ENCODE results near the gene S100A9. TPM values are rescaled to one million over a fixed set of nuclear protein-coding genes. Genes with fewer than 3 reads are reported as not detected.
"Not testable (repeated sequence)": the region's sequence is repeated elsewhere in the genome, so short reads cannot be mapped to it uniquely, and the experiment has no call there.

S100A9 gene
- total RNA-seq, 1 donor from 2014 or later, result 4.2 TPM

DNA sequence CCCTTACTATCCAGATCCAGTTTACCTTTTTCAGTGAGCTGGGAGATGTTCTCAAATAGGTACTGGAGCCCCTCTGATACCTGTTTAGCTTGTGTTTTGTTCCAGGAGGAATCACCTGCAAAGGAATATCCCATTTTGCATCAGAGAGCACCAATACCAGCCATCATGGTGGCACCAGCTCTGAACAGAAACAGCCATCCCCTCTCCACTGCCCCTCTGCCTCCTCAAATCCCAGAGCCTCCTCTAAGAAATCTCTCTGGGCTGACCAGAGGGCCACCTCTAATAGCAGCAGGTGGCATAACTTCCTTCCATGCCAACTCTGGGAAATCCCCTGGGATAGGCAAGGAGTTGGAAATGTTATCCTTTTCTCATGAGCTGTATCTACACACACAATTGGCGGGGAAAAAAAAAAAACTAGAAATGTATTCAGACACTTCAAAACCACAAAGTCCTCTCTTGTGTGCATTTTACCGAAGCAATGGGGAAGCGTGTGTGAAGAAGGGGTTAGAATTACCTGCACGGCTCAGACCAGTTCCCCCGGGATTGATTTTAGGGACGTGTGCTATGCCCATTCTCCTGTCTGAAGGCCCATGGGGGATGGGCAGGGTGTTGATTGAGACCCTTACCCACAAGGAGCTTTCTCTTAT is 11.5 kb upstream of the S100A9 start:
- H3K4me1 Mint-ChIP-seq, result peaks cover 30% of the 10 kb centered on the region
- H3K36me3 Mint-ChIP-seq, result no peaks in the 10 kb centered on the region
- no peak for DNase-seq (ENCODE audit: low spot score in 2 of 2, unreplicated experiment in 2 of 2)
- no peak overlapping the region for H3K4me3 Mint-ChIP-seq
- H3K9me3 Mint-ChIP-seq, result no peaks in the 10 kb centered on the region
- H3K27ac Mint-ChIP-seq, result no peak overlapping the region
- TF ChIP-seq CTCF (IDR thresholded peaks at IDR 0.05; ENCODE audit: unreplicated experiment), result no peak
- peaks cover 56% of the 10 kb centered on the region for H3K27me3 Mint-ChIP-seq (ENCODE audit: low read depth)

- H3K36me3 Mint-ChIP-seq; H3K4me3 Mint-ChIP-seq; DNase-seq (ENCODE audit: low spot score in 2 of 2, unreplicated experiment in 2 of 2); H3K27ac Mint-ChIP-seq; H3K9me3 Mint-ChIP-seq: not testable (repeated sequence)
- H3K27me3 Mint-ChIP-seq (ENCODE audit: low read depth), result peaks cover 59% of the 10 kb centered on the region
- H3K4me1 Mint-ChIP-seq, result peaks cover 29% of the 10 kb centered on the region
Observed at GRCh38 chr1:153347049-153347448, 10.6 kb upstream of the S100A9 start.

GRCh38 chr1:153347856-153348255 is 9.8 kb upstream of the S100A9 start:
- Mint-ChIP-seq H3K36me3 (no peaks in the 10 kb centered on the region), H3K27ac (no peak overlapping the region), H3K4me1 (peaks cover 21% of the 10 kb centered on the region), H3K27me3 (ENCODE audit: low read depth) (peaks cover 59% of the 10 kb centered on the region), H3K9me3 (no peaks in the 10 kb centered on the region), H3K4me3 (no peak overlapping the region)
- DNase-seq (ENCODE audit: low spot score in 2 of 2, unreplicated experiment in 2 of 2), result no peak
- no peak for TF ChIP-seq CTCF (IDR thresholded peaks at IDR 0.05; ENCODE audit: unreplicated experiment)

- H3K4me1 Mint-ChIP-seq, result peaks cover 12% of the 10 kb centered on the region
- peaks cover 59% of the 10 kb centered on the region for H3K27me3 Mint-ChIP-seq (ENCODE audit: low read depth)
- no peak within 1 kb of the TSS for H3K4me3 Mint-ChIP-seq
- H3K27ac Mint-ChIP-seq, result no peak within 1 kb of the TSS
- DNase-seq (ENCODE audit: low spot score in 2 of 2, unreplicated experiment in 2 of 2), result no peak
- TF ChIP-seq CTCF (IDR thresholded peaks at IDR 0.05; ENCODE audit: unreplicated experiment), result no peak
- H3K9me3 Mint-ChIP-seq, result no peaks in the 10 kb centered on the region
- no peaks in the 10 kb centered on the region for H3K36me3 Mint-ChIP-seq
Observed at GRCh38 chr1:153348511-153349362, 8.9 kb upstream of the S100A9 start, which contains the start of gene PGLYRP4. Gene PGLYRP4, minus strand, starts transcription at chr1:153348841. Its CDS starts 909 bp downstream, at chr1:153347932.

DNA sequence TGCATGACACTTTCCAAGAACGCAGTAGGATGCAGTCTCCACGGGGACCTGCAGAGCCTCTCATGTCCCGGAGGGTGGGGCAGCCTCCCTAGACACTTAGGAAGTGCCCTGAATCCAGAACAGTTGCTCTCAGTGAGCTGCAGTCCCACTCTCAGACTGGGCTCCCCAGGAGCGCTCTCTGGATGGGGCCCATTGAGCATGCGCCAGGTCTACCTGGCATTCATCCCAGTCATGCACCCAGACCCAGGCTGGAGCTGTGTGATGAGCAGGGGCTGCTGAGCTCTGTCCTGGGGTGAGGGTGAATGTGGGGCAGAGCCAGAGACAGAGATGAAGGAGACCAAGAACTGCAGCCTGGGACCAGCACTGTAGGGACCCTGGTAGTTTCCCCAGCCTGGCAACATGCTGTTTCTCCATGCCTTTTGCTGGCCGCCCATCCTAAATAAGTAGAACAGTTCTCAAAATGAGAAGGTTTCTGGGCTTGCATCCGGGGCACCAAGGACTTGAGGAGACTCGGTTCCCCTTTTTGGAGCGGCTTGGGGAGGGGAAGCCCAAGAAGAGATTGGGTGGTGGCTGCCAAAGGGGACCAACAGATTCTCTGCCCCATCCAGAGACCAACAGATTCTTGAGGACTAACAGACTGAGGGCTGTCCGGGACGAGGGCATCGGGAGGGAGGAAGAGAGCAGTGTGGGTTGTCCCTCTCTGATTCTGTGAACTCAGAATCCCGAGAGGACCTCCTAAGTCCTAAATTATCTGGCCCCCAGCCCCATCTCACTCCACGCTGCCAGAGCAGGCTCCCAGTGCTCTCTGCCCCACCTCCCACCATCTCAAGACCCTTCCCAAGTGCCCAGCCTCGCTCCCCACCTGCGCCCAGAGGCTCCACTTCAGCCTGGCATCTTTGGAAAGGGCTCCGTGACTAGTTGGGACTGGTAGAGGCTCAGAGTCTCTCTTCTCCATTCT is 8.0 kb upstream of the S100A9 start:
- Mint-ChIP-seq H3K4me3 (no peak overlapping the region), H3K4me1 (peaks cover 3% of the 10 kb centered on the region), H3K9me3 (no peaks in the 10 kb centered on the region), H3K27ac (no peak overlapping the region), H3K36me3 (no peaks in the 10 kb centered on the region), H3K27me3 (ENCODE audit: low read depth) (peaks cover 59% of the 10 kb centered on the region)
- no peak for DNase-seq (ENCODE audit: low spot score in 2 of 2, unreplicated experiment in 2 of 2)
- no peak for TF ChIP-seq CTCF (IDR thresholded peaks at IDR 0.05; ENCODE audit: unreplicated experiment)
